Thyroid gland (tissue), 4 donors: ENCODE results near the gene RSPO1. TPM values are rescaled to one million over a fixed set of nuclear protein-coding genes. Genes with fewer than 3 reads are reported as not detected.

Source experiments
- DNase-seq, 2 donors: peaks; one replicate each; pipeline ENCODE4 v3.0.0-alpha.2; 2019
- H3K27ac ChIP-seq, 3 donors: fragments of 200-600 bp; sonication (generic); 1 replicate in 2 of 3; 2 replicates in 1 of 3; pipeline ENCODE4 v1.5.1; 2016 to 2019; ENCODE audit warnings: mild to moderate bottlenecking in 1 of 3, moderate library complexity in 1 of 3
- H3K27me3 ChIP-seq: fragments of 200-600 bp; sonication (generic); one replicate; pipeline ENCODE4 v1.5.1; 2019
- H3K36me3 ChIP-seq, 2 donors: fragments of 200-600 bp; sonication (generic); one replicate each; pipeline ENCODE4 v1.5.1; 2016 to 2019
- H3K4me1 ChIP-seq, 2 donors: fragments of 200-600 bp; sonication (generic); one replicate each; pipeline ENCODE4 v1.5.1; 2017 to 2019
- H3K4me3 ChIP-seq, 3 donors: fragments of 200-600 bp; sonication (generic); replicated peaks in 1 of 3; 1 replicate in 2 of 3; 2 replicates in 1 of 3; pipeline ENCODE4 v1.5.1; 2016; ENCODE audit warnings: mild to moderate bottlenecking in 1 of 3
- H3K9me3 ChIP-seq: fragments of 200-600 bp; sonication (generic); one replicate; pipeline ENCODE4 v1.5.1; 2017
- POLR2A ChIP-seq, 2 donors: fragments of 450-650 bp; IDR thresholded peaks; one replicate each; pipeline ENCODE4 v1.6.1; 2017; ENCODE audit warnings: antibody characterized with exemption in 2 of 2, mild to moderate bottlenecking in 2 of 2, moderate library complexity in 1 of 2
- WGBS, 2 donors: methylation state at CpG; one replicate each; pipeline ENCODE4 v1.1.5; 2017; 5-methylcytosine and 5-hydroxymethylcytosine counted together
- intact Hi-C: fragments of 100-400 bp; cut with DNase I; formaldehyde crosslinking; loops from one replicate; pipeline ENCODE4 v1.15.1; 2023
- total RNA-seq, 4 donors: library from RNA; depleted of rRNA; stranded (reverse); fragments of >200 nt; gene quantifications; one replicate each; pipeline ENCODE4 v1.2.3, GENCODE V29; 2016
- TF ChIP-seq, protein P1 (sequence below), 6 experiments: fragments of 200-600 bp in 3 of 6; fragments of 450-650 bp in 3 of 6; sonication (generic) in 3 of 6; IDR thresholded peaks; one replicate each; pipeline ENCODE4 v1.5.1; 2016 to 2019; ENCODE audit warnings: antibody characterized with exemption in 6 of 6, mild to moderate bottlenecking in 2 of 6, inconsistent platforms in 1 of 6, moderate library complexity in 1 of 6

The RSPO1 gene
- total RNA-seq, 4 donors from 2014 or later: 0.44 TPM; not detected in 3

- no peaks in the 10 kb centered on the region for H3K9me3 ChIP-seq
- H3K4me3 ChIP-seq: no peak overlapping the region
- no peak for TF ChIP-seq POLR2A (IDR thresholded peaks at IDR 0.05)
- H3K4me1 ChIP-seq: no peaks in the 10 kb centered on the region
- WGBS, 2 donors: 71 to 90% methylated on average over 2 of the region's 2 CpGs
- no peak overlapping the region for H3K27ac ChIP-seq
- DNase-seq: no peak
- intact Hi-C loops: no loop called here
- no peaks in the 10 kb centered on the region for H3K36me3 ChIP-seq
- no peaks in the 10 kb centered on the region for H3K27me3 ChIP-seq
These were observed 35.4 kb upstream of the RSPO1 start for GRCh38 chr1:37670133-37670532.

- Histone ChIP-seq H3K27ac (no peak overlapping the region), H3K4me3 (no peak overlapping the region), H3K4me1 (no peaks in the 10 kb centered on the region), H3K27me3 (no peaks in the 10 kb centered on the region), H3K36me3 (no peaks in the 10 kb centered on the region), H3K9me3 (no peaks in the 10 kb centered on the region)
- no peak for TF ChIP-seq POLR2A (IDR thresholded peaks at IDR 0.05)
- TF ChIP-seq, protein P1, sequence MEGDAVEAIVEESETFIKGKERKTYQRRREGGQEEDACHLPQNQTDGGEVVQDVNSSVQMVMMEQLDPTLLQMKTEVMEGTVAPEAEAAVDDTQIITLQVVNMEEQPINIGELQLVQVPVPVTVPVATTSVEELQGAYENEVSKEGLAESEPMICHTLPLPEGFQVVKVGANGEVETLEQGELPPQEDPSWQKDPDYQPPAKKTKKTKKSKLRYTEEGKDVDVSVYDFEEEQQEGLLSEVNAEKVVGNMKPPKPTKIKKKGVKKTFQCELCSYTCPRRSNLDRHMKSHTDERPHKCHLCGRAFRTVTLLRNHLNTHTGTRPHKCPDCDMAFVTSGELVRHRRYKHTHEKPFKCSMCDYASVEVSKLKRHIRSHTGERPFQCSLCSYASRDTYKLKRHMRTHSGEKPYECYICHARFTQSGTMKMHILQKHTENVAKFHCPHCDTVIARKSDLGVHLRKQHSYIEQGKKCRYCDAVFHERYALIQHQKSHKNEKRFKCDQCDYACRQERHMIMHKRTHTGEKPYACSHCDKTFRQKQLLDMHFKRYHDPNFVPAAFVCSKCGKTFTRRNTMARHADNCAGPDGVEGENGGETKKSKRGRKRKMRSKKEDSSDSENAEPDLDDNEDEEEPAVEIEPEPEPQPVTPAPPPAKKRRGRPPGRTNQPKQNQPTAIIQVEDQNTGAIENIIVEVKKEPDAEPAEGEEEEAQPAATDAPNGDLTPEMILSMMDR (IDR thresholded peaks at IDR 0.05): no peak
- intact Hi-C loops: no loop called here
- DNase-seq: no peak
- WGBS, 2 donors: 68 to 73% methylated on average over 10 to 13 of the region's 17 CpGs
These were observed 32.5 kb upstream of the RSPO1 start for GRCh38 chr1:37667023-37667671.

- Histone ChIP-seq H3K36me3 (no peaks in the 10 kb centered on the region), H3K4me3 (no peak overlapping the region), H3K27ac (no peak overlapping the region), H3K27me3 (no peaks in the 10 kb centered on the region), H3K9me3 (no peaks in the 10 kb centered on the region), H3K4me1 (no peaks in the 10 kb centered on the region)
- DNase-seq: no peak
- no peak for TF ChIP-seq POLR2A (IDR thresholded peaks at IDR 0.05)
- TF ChIP-seq, protein P1 (IDR thresholded peaks at IDR 0.05): no peak
- WGBS, 2 donors: 86 to 88% methylated on average over 11 of the region's 11 CpGs
- intact Hi-C loops: no loop called here
These were observed 31.7 kb upstream of the RSPO1 start for GRCh38 chr1:37666241-37666867.

GRCh38 chr1:37663426-37664000 is 28.8 kb upstream of the RSPO1 start:
- Histone ChIP-seq H3K9me3 (no peaks in the 10 kb centered on the region), H3K4me3 (no peak overlapping the region), H3K36me3 (no peaks in the 10 kb centered on the region), H3K27ac (no peak overlapping the region), H3K27me3 (no peaks in the 10 kb centered on the region), H3K4me1 (no peaks in the 10 kb centered on the region)
- DNase-seq: no peak
- 26 to 52% methylated on average over 11 to 14 of the region's 14 CpGs for WGBS, 2 donors
- intact Hi-C loops: no loop called here
- TF ChIP-seq, protein P1 (IDR thresholded peaks at IDR 0.05): no peak
- TF ChIP-seq POLR2A (IDR thresholded peaks at IDR 0.05): no peak

DNA sequence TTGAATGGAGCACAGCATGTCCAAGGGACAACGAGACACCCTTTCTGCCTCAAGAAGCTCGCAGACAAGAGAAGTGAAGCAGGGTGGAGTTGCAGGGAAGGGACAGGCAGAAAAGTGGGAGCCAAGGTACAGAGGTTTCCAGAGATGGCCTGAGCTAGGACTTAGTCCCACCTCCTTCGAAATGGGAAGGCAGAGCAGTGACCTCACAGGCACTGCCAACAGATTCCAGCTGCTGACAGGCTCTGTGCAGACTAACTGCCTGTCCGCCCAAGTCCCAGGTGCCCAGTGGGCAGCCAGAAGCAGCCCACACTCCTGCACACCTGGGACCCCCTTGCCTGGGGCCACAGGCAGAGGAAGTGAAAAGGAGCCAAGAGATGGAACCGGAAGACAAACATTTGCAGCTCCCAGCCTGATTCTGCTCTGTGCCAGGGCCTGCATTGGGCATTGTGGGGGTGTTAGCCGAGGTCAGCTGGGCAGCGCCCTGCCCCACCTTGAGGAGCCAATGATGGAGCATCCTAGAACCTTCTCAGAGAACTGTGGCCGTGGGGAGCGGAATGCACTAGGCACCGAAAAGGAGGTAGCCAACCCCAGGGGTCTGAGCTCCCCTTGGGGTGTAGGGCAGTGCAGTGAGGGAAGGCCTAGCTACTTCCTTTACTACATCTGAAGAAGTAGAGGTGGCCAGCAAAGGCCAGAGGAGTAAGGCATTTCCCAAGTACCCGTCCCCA is 27.5 kb upstream of the RSPO1 start:
- H3K9me3 ChIP-seq: no peaks in the 10 kb centered on the region
- intact Hi-C loops: no loop called here
- DNase-seq: no peak
- TF ChIP-seq, protein P1 (IDR thresholded peaks at IDR 0.05): no peak
- no peak for TF ChIP-seq POLR2A (IDR thresholded peaks at IDR 0.05)
- no peaks in the 10 kb centered on the region for H3K27me3 ChIP-seq
- no peak overlapping the region for H3K27ac ChIP-seq
- H3K4me1 ChIP-seq: no peaks in the 10 kb centered on the region
- H3K4me3 ChIP-seq: no peak overlapping the region
- WGBS, 2 donors: 75 to 78% methylated on average over 8 to 9 of the region's 11 CpGs
- H3K36me3 ChIP-seq: no peaks in the 10 kb centered on the region
